H9 (cell line): Measurements from ENCODE around the gene ZFP69. TPM values are rescaled to one million over a fixed set of nuclear protein-coding genes. Genes with fewer than 3 reads are reported as not detected.
A peak's percentile ranks its signal among the peaks of the same experiment; 100 is the strongest.

Source experiments
- DNase-seq: peaks from one replicate; pipeline ENCODE4 v3.0.0-alpha.2; 2017
- H2AFZ ChIP-seq: one replicate; pipeline ENCODE4 v1.6.1; 2013; ENCODE audit warnings: mild to moderate bottlenecking, low read length, control low read depth, moderate library complexity
- H2AK5ac ChIP-seq: 2 replicates; pipeline ENCODE4 v1.6.1; 2013; ENCODE audit warnings: low read length, control low read depth, mixed read lengths; ENCODE audit not compliant: insufficient read length
- H2BK120ac ChIP-seq: one replicate; pipeline ENCODE4 v1.6.1; 2013; ENCODE audit warnings: low read depth, mild to moderate bottlenecking, low read length, control low read depth, inconsistent platforms; ENCODE audit not compliant: poor library complexity, severe bottlenecking
- H2BK12ac ChIP-seq: 2 replicates; pipeline ENCODE4 v1.6.1; 2013; ENCODE audit warnings: low read length, control low read depth, mixed read lengths, low read depth; ENCODE audit not compliant: insufficient read length
- H2BK15ac ChIP-seq: 2 replicates; pipeline ENCODE4 v1.6.1; 2013; ENCODE audit warnings: low read depth, low read length, control low read depth
- H2BK20ac ChIP-seq: one replicate; pipeline ENCODE4 v1.6.1; 2013; ENCODE audit warnings: low read depth, mild to moderate bottlenecking, low read length, control low read depth, inconsistent platforms; ENCODE audit not compliant: poor library complexity, severe bottlenecking
- H2BK5ac ChIP-seq: 2 replicates; pipeline ENCODE4 v1.6.1; 2013; ENCODE audit warnings: low read length, control low read depth, mixed read lengths; ENCODE audit not compliant: insufficient read length
- H3K14ac ChIP-seq: 2 replicates; pipeline ENCODE4 v1.6.1; 2013; ENCODE audit warnings: low read length, control low read depth; ENCODE audit not compliant: insufficient read depth
- H3K18ac ChIP-seq: 2 replicates; pipeline ENCODE4 v1.6.1; 2013; ENCODE audit warnings: low read depth, mild to moderate bottlenecking, mixed read lengths, low read length, control low read depth; ENCODE audit not compliant: insufficient read length
- H3K23ac ChIP-seq: 2 replicates; pipeline ENCODE4 v1.6.1; 2013; ENCODE audit warnings: low read length, control low read depth, mixed read lengths, low read depth; ENCODE audit not compliant: insufficient read length
- H3K23me2 ChIP-seq: 2 replicates; pipeline ENCODE4 v1.6.1; 2013; ENCODE audit warnings: low read depth, mild to moderate bottlenecking, mixed read lengths, low read length, control low read depth; ENCODE audit not compliant: insufficient read length, poor library complexity, severe bottlenecking
- H3K27ac ChIP-seq: 2 replicates; pipeline ENCODE4 v1.5.1; 2013; ENCODE audit warnings: low read length, control low read depth, mixed read lengths, low read depth; ENCODE audit not compliant: insufficient read length
- H3K27me3 ChIP-seq: 2 replicates; pipeline ENCODE4 v1.6.1; 2013; ENCODE audit warnings: low read length, control low read depth, inconsistent platforms; ENCODE audit not compliant: insufficient read depth
- H3K4ac ChIP-seq: 2 replicates; pipeline ENCODE4 v1.6.1; 2013; ENCODE audit warnings: low read depth, mild to moderate bottlenecking, control low read depth, inconsistent platforms, low read length, moderate library complexity
- H3K4me1 ChIP-seq: 2 replicates; pipeline ENCODE4 v1.6.1; 2013; ENCODE audit warnings: low read length, control low read depth, inconsistent platforms; ENCODE audit not compliant: insufficient read depth
- H3K4me2 ChIP-seq: 2 replicates; pipeline ENCODE4 v1.6.1; 2013; ENCODE audit warnings: low read length, control low read depth, mixed read lengths; ENCODE audit not compliant: insufficient read length, insufficient read depth
- H3K56ac ChIP-seq: 2 replicates; pipeline ENCODE4 v1.6.1; 2013; ENCODE audit warnings: low read depth, mild to moderate bottlenecking, mixed read lengths, low read length, control low read depth; ENCODE audit not compliant: insufficient read length
- H3K79me1 ChIP-seq: 2 replicates; pipeline ENCODE4 v1.6.1; 2013; ENCODE audit warnings: low read depth, mild to moderate bottlenecking, moderate library complexity, low read length, control low read depth, inconsistent platforms; ENCODE audit not compliant: insufficient read depth, poor library complexity, severe bottlenecking
- H3K79me2 ChIP-seq: 2 replicates; pipeline ENCODE4 v1.6.1; 2013; ENCODE audit warnings: low read length, control low read depth, inconsistent platforms; ENCODE audit not compliant: insufficient read depth
- H3K9ac ChIP-seq: 2 replicates; pipeline ENCODE4 v1.6.1; 2013; ENCODE audit warnings: low read length, control low read depth, mixed read lengths; ENCODE audit not compliant: insufficient read length; ENCODE audit errors: extremely low read depth
- H3K9me3 ChIP-seq: one replicate; pipeline ENCODE4 v1.6.1; 2013; ENCODE audit warnings: low read depth, low read length, inconsistent platforms; ENCODE audit not compliant: control insufficient read depth
- H3T11ph ChIP-seq: one replicate; pipeline ENCODE4 v1.6.1; 2013; ENCODE audit warnings: mild to moderate bottlenecking, low read length, control low read depth, inconsistent platforms
- H4K20me1 ChIP-seq: one replicate; pipeline ENCODE4 v1.6.1; 2013; ENCODE audit not compliant: control insufficient read depth, insufficient read length, insufficient read depth
- H4K5ac ChIP-seq: 2 replicates; pipeline ENCODE4 v1.6.1; 2013; ENCODE audit warnings: low read depth, mild to moderate bottlenecking, mixed read lengths, low read length, control low read depth; ENCODE audit not compliant: insufficient read length
- H4K8ac ChIP-seq: replicated peaks from 2 replicates; pipeline ENCODE4 v1.6.1; 2013; ENCODE audit warnings: low read length, control low read depth, mixed read lengths, low read depth; ENCODE audit not compliant: insufficient read length
- H4K91ac ChIP-seq: 2 replicates; pipeline ENCODE4 v1.6.1; 2013; ENCODE audit warnings: low read depth, mild to moderate bottlenecking, moderate library complexity, mixed read lengths, low read length, control low read depth; ENCODE audit not compliant: insufficient read length
- H3K27ac Mint-ChIP-seq, 3 experiments: 2 replicates in 2 of 3; 3 replicates in 1 of 3; pipeline ENCODE4 v1.8.0; 2020 to 2021; ENCODE audit warnings: mixed read lengths in 3 of 3, mild to moderate bottlenecking in 1 of 3, moderate library complexity in 1 of 3
- H3K27me3 Mint-ChIP-seq: 2 replicates; pipeline ENCODE4 v1.8.0; 2021; ENCODE audit warnings: low read depth, mild to moderate bottlenecking, moderate library complexity, mixed read lengths
- H3K36me3 Mint-ChIP-seq, 3 experiments: 2 replicates in 2 of 3; 3 replicates in 1 of 3; pipeline ENCODE4 v1.8.0; 2020 to 2021; ENCODE audit warnings: low read depth in 3 of 3, mixed read lengths in 3 of 3; ENCODE audit not compliant: insufficient read depth in 1 of 3
- H3K4me1 Mint-ChIP-seq, 2 experiments: 2 replicates each; pipeline ENCODE4 v1.8.0; 2020; ENCODE audit warnings: mixed read lengths in 2 of 2
- H3K4me3 Mint-ChIP-seq, 2 experiments: 2 replicates in 1 of 2; 3 replicates in 1 of 2; pipeline ENCODE4 v1.8.0; 2020 to 2021; ENCODE audit warnings: mild to moderate bottlenecking in 2 of 2, mixed read lengths in 2 of 2, moderate library complexity in 1 of 2
- H3K9me3 Mint-ChIP-seq, 2 experiments: 2 replicates in 1 of 2; 3 replicates in 1 of 2; pipeline ENCODE4 v1.8.0; 2020; ENCODE audit warnings: mild to moderate bottlenecking in 2 of 2, mixed read lengths in 2 of 2, moderate library complexity in 1 of 2
- CTCF ChIP-seq: fragments of 200-600 bp; sonication (generic); conservative IDR thresholded peaks from 3 replicates; pipeline ENCODE4 v1.8.0; 2021; ENCODE audit warnings: antibody characterized with exemption, mild to moderate bottlenecking
- WGBS: extraction: QIAGEN DNeasy Blood & Tissue Kit; methylation state at CpG from one replicate; pipeline ENCODE4 v1.1.7; 2013; ENCODE audit warnings: missing lambda C conversion rate, low lambda C conversion rate, mixed read lengths; ENCODE audit not compliant: insufficient read length; ENCODE audit errors: extremely low coverage; 5-methylcytosine and 5-hydroxymethylcytosine counted together
- total RNA-seq: library from RNA; stranded (reverse); gene quantifications from 2 replicates; pipeline ENCODE4 v1.2.1, GENCODE V29; 2021

Gene ZFP69
- total RNA-seq, 1 experiment from 2014 or later, result 6.8 TPM

- peaks cover 10% of the 10 kb centered on the region for H3K23me2 ChIP-seq
- H2BK12ac ChIP-seq, result no peak overlapping the region
- no peak overlapping the region for H2BK120ac ChIP-seq
- H3K27me3 ChIP-seq, result no peaks in the 10 kb centered on the region
- H3K27ac Mint-ChIP-seq, result peak overlapping the region in 2 of 3 experiments; percentile 98; a peak in 3 of 7 replicates
- no peaks in the 10 kb centered on the region for H4K20me1 ChIP-seq
- H3K23ac ChIP-seq, result no peak overlapping the region
- no peak overlapping the region for H4K5ac ChIP-seq
- WGBS, result no CpG with 5 or more reads among the region's 3 CpGs
- H3K4me3 Mint-ChIP-seq, result peak overlapping the region; percentile 97 to 99
- H3K4me2 ChIP-seq, result peak overlapping the region; percentile 95
- no peak overlapping the region for H3K14ac ChIP-seq
- H3K18ac ChIP-seq, result no peak overlapping the region
- H3K9ac ChIP-seq, result peak overlapping the region; percentile 69
- H3K4me1 ChIP-seq, result no peaks in the 10 kb centered on the region
- H4K91ac ChIP-seq, result no peak overlapping the region
- no peak overlapping the region for H2BK15ac ChIP-seq
- H4K8ac ChIP-seq, result no peak overlapping the region
- H2BK20ac ChIP-seq, result no peak overlapping the region
- H3K36me3 Mint-ChIP-seq, result peaks cover 5 to 12% (median 8%) of the 10 kb centered on the region in 3 experiments; a peak in 4 of 7 replicates
- no peaks in the 10 kb centered on the region for H3K79me1 ChIP-seq
- H3K56ac ChIP-seq, result no peak overlapping the region
- H3K27ac ChIP-seq, result no peak overlapping the region
- H2AK5ac ChIP-seq, result no peak overlapping the region
- DNase-seq, result no peak
- no peaks in the 10 kb centered on the region for H3K79me2 ChIP-seq
- no peak overlapping the region for H2AFZ ChIP-seq
- no peak overlapping the region for H3K4ac ChIP-seq
- no peaks in the 10 kb centered on the region; a peak in 2 of 5 replicates for H3K9me3 Mint-ChIP-seq
- peaks cover 12 to 18% of the 10 kb centered on the region in 2 experiments for H3K4me1 Mint-ChIP-seq
- no peaks in the 10 kb centered on the region for H3K9me3 ChIP-seq
- no peak overlapping the region for H3T11ph ChIP-seq
- no peak for TF ChIP-seq CTCF
- H2BK5ac ChIP-seq, result no peak overlapping the region
- peaks cover 6% of the 10 kb centered on the region for H3K27me3 Mint-ChIP-seq
These were observed 54.9 kb downstream of the ZFP69 start for GRCh38 chr1:40532062-40532389.
